Measurements from ENCODE around the gene RNASE1.

GRCh38 chr14:20802341-20803084 lies at the start of gene RNASE1:
- TF ChIP-seq, protein P1, sequence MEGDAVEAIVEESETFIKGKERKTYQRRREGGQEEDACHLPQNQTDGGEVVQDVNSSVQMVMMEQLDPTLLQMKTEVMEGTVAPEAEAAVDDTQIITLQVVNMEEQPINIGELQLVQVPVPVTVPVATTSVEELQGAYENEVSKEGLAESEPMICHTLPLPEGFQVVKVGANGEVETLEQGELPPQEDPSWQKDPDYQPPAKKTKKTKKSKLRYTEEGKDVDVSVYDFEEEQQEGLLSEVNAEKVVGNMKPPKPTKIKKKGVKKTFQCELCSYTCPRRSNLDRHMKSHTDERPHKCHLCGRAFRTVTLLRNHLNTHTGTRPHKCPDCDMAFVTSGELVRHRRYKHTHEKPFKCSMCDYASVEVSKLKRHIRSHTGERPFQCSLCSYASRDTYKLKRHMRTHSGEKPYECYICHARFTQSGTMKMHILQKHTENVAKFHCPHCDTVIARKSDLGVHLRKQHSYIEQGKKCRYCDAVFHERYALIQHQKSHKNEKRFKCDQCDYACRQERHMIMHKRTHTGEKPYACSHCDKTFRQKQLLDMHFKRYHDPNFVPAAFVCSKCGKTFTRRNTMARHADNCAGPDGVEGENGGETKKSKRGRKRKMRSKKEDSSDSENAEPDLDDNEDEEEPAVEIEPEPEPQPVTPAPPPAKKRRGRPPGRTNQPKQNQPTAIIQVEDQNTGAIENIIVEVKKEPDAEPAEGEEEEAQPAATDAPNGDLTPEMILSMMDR (conservative IDR thresholded peaks at IDR 0.05; ENCODE audit: low read depth in 2 of 2), result no peak
- no peak for TF ChIP-seq POLR2AphosphoS5 (IDR thresholded peaks at IDR 0.05; ENCODE audit: low read depth)
- no peak for TF ChIP-seq EZH2 (IDR thresholded peaks at IDR 0.05; ENCODE audit: low read depth, unreplicated experiment)
- no peak for TF ChIP-seq REST (IDR thresholded peaks at IDR 0.05; ENCODE audit: unreplicated experiment)
- TF ChIP-seq NANOG (IDR thresholded peaks at IDR 0.05; ENCODE audit: borderline replicate concordance), result no peak
- TF ChIP-seq EZH2phosphoT487 (IDR thresholded peaks at IDR 0.05; ENCODE audit: unreplicated experiment), result no peak
- no peak for TF ChIP-seq ETS1 (IDR thresholded peaks at IDR 0.05)
- TF ChIP-seq JUNB (IDR thresholded peaks at IDR 0.05; ENCODE audit: unreplicated experiment), result no peak
- no peak for TF ChIP-seq CREB1 (CRISPR knock-in tag; IDR thresholded peaks at IDR 0.05; ENCODE audit: low read depth)
- TF ChIP-seq ZNF114 (CRISPR knock-in tag; IDR thresholded peaks at IDR 0.05), result no peak
